Neuronal stem cell (in vitro differentiated cells): ENCODE data around the gene DNAL4. TPM values are rescaled to one million over a fixed set of nuclear protein-coding genes. Genes with fewer than 3 reads are reported as not detected.

ENCODE experiments used
- small RNA-seq: library from polyadenylated mRNA; stranded (forward); fragments of <200 nt; extraction: miRNeasy Mini kit (QIAGEN cat#:217004); gene quantifications from one replicate; pipeline ENCODE3, GENCODE V24; 2013; ENCODE audit not compliant: insufficient read depth

DNAL4 gene

Small RNAs within 50 kb of the gene (small RNA-seq; reads per million reads assigned to genes)
- not detected for gene AL021707.8
